Measurements from ENCODE around the gene IL12RB1. TPM values are rescaled to one million over a fixed set of nuclear protein-coding genes. Genes with fewer than 3 reads are reported as not detected.

Gene IL12RB1
- total and polyA plus RNA-seq, 2 experiments from 2014 or later = not detected

GRCh38 chr19:18097217-18097992, 10.7 kb upstream of the IL12RB1 start, which contains the start of gene MAST3:
Gene MAST3, plus strand, starts transcription at chr19:18097778. Its CDS starts 15 bp downstream, at chr19:18097793.
- peak; percentile 92 for DNase-seq (ENCODE audit: low spot score)

GRCh38 chr19:18096258-18096657, 9.5 kb upstream of the IL12RB1 start:
- Histone ChIP-seq H3K9me2 (replicated peaks; ENCODE audit: insufficient read depth) (no peaks in the 10 kb centered on the region), H3K27ac (no peak overlapping the region), H3K36me3 (replicated peaks; ENCODE audit: insufficient read depth, low read depth) (no peaks in the 10 kb centered on the region), H4K20me1 (ENCODE audit: insufficient read depth, poor library complexity, severe bottlenecking) (no peaks in the 10 kb centered on the region), H3K4me3 (no peak overlapping the region), H3K4me1 (ENCODE audit: insufficient read depth) (peaks cover 10% of the 10 kb centered on the region), H3K27me3 (peaks cover 23% of the 10 kb centered on the region), H3K4me2 (no peak overlapping the region), H2AFZ (no peak overlapping the region), H3K9me3 (ENCODE audit: low read depth) (no peaks in the 10 kb centered on the region), H3K79me2 (no peaks in the 10 kb centered on the region)
- TF ChIP-seq EZH2phosphoT487 (IDR thresholded peaks at IDR 0.05; ENCODE audit: low read depth, severe bottlenecking, unreplicated experiment) (no peak), CTCF (IDR thresholded peaks at IDR 0.05; ENCODE audit: poor library complexity) (no peak), EZH2 (IDR thresholded peaks at IDR 0.05; ENCODE audit: borderline replicate concordance) (no peak)
- no peak for DNase-seq (ENCODE audit: low spot score)
- 90% methylated on average over 2 of the region's 2 CpGs for WGBS (ENCODE audit: low lambda C conversion rate, missing lambda C conversion rate)

More at GRCh38 chr19:18097217-18097992, 10.7 kb upstream of the IL12RB1 start, which contains the start of gene MAST3:
- Histone ChIP-seq H3K9me3 (ENCODE audit: low read depth) (no peaks in the 10 kb centered on the region), H3K36me3 (replicated peaks; ENCODE audit: insufficient read depth, low read depth) (no peaks in the 10 kb centered on the region), H3K4me1 (ENCODE audit: insufficient read depth) (peaks cover 10% of the 10 kb centered on the region), H3K4me3 (no peak within 1 kb of the TSS), H2AFZ (no peak within 1 kb of the TSS), H4K20me1 (ENCODE audit: insufficient read depth, poor library complexity, severe bottlenecking) (no peaks in the 10 kb centered on the region), H3K9me2 (replicated peaks; ENCODE audit: insufficient read depth) (no peaks in the 10 kb centered on the region), H3K4me2 (peak within 1 kb of the TSS; percentile 83), H3K27ac (no peak within 1 kb of the TSS), H3K27me3 (peaks cover 27% of the 10 kb centered on the region), H3K79me2 (no peaks in the 10 kb centered on the region)
- TF ChIP-seq EZH2 (IDR thresholded peaks at IDR 0.05; ENCODE audit: borderline replicate concordance) (no peak), EZH2phosphoT487 (IDR thresholded peaks at IDR 0.05; ENCODE audit: low read depth, severe bottlenecking, unreplicated experiment) (no peak), CTCF (IDR thresholded peaks at IDR 0.05; ENCODE audit: poor library complexity) (no peak)
- 38% methylated on average over 32 of the region's 54 CpGs for WGBS (ENCODE audit: low lambda C conversion rate, missing lambda C conversion rate)

GRCh38 chr19:18093439-18094161, 6.9 kb upstream of the IL12RB1 start:
- H4K20me1 ChIP-seq (ENCODE audit: insufficient read depth, poor library complexity, severe bottlenecking) = no peaks in the 10 kb centered on the region
- H3K79me2 ChIP-seq = no peaks in the 10 kb centered on the region
- no peak overlapping the region for H3K4me3 ChIP-seq
- H3K9me3 ChIP-seq (ENCODE audit: low read depth) = no peaks in the 10 kb centered on the region
- WGBS (ENCODE audit: low lambda C conversion rate, missing lambda C conversion rate) = 81% methylated on average over 6 of the region's 6 CpGs
- no peaks in the 10 kb centered on the region for H3K36me3 ChIP-seq (replicated peaks; ENCODE audit: insufficient read depth, low read depth)
- TF ChIP-seq EZH2 (IDR thresholded peaks at IDR 0.05; ENCODE audit: borderline replicate concordance) (no peak), CTCF (IDR thresholded peaks at IDR 0.05; ENCODE audit: poor library complexity) (no peak), EZH2phosphoT487 (IDR thresholded peaks at IDR 0.05; ENCODE audit: low read depth, severe bottlenecking, unreplicated experiment) (no peak)
- H3K27ac ChIP-seq = no peak overlapping the region
- H3K4me2 ChIP-seq = no peak overlapping the region
- peaks cover 5% of the 10 kb centered on the region for H3K4me1 ChIP-seq (ENCODE audit: insufficient read depth)
- peaks cover 8% of the 10 kb centered on the region for H3K27me3 ChIP-seq
- no peak for DNase-seq (ENCODE audit: low spot score)
- H3K9me2 ChIP-seq (replicated peaks; ENCODE audit: insufficient read depth) = no peaks in the 10 kb centered on the region
- H2AFZ ChIP-seq = no peak overlapping the region

Data from hepatocyte (in vitro differentiated cells).